SKM-1 (cell line): ENCODE results near the gene ERICH6B.

Experiments
- DNase-seq: peaks from one replicate; lab custom pipeline; 2025; ENCODE audit not compliant: unreplicated experiment; lab: John Stamatoyannopoulos, UW

The ERICH6B gene

GRCh38 chr13:45545686-45546409 lies 69.7 kb downstream of the ERICH6B start:
- DNase-seq: no peak

GRCh38 chr13:45544520-45544919 lies 71.0 kb downstream of the ERICH6B start:
- DNase-seq: no peak

- DNase-seq: no peak
These were observed 72.7 kb downstream of the ERICH6B start for GRCh38 chr13:45542878-45543277.

DNA sequence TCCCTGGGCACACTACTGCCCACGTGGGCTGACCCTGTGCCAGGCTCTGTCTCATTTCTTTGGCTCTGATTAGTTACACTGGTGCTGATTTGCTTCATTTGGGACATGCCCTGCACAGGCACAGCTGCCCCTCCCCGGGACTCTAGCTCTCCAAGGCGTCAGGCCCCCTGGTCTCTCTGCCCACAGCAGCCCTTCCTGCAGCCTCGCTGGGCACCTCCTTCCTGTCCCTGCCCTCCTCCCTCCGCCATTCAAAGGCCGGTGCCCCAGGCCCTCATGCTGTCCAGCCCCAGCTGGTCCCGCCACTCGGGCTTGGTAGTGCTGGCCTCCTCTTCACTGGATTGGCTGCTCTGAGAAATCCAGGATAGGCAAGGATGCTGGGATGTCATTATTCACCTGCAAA lies 73.1 kb downstream of the ERICH6B start:
- no peak for DNase-seq

DNA sequence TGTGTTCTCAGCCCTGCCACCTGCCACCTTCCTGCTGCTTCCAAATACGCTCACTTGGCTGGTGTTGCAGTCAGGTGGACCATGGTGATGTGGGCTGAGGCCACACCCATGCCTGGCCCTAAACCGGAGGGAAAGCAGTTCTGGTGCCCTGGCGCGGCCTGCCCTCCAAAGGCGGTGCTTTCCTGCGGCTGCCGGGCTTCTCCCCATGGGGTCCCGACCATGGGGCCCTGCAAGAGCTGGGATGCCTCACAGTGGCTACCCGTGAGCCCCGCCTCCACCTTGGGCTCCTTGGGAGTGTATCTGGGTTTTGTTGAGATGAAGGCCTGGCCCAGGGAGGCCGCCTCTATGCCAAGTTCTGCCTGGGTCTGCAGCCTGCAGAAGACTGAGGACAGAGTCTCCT lies 73.7 kb downstream of the ERICH6B start:
- no peak for DNase-seq

GRCh38 chr13:45540864-45541263 lies 74.7 kb downstream of the ERICH6B start:
- DNase-seq: no peak

- DNase-seq: no peak
These were observed 75.3 kb downstream of the ERICH6B start for GRCh38 chr13:45540195-45540594.

- no peak for DNase-seq
These were observed 77.2 kb downstream of the ERICH6B start for GRCh38 chr13:45538382-45538781.

GRCh38 chr13:45537516-45537915 lies 78.0 kb downstream of the ERICH6B start:
- no peak for DNase-seq

- no peak for DNase-seq
These were observed 79.3 kb downstream of the ERICH6B start for GRCh38 chr13:45536224-45536623.

GRCh38 chr13:45534604-45535003 lies 80.9 kb downstream of the ERICH6B start:
- no peak for DNase-seq

DNA sequence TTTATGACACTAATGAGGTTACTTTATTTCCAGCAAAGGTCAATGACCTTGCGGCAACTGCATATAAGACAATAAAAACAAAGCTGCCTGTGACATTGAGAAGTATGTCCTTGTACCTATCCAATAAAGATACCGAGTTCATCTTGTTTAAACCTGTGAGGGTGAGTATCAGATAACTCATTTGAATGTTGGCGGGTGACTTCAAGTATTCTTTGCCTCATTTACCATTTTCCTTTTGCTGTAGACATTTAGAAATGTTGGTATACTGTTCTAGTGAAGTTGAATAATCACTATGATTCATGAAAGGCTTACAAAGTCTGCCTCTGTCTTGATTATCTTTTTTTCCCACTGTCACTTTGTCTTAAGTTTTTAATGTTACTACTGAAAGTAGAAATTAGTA lies 85.8 kb downstream of the ERICH6B start:
- DNase-seq: no peak

DNA sequence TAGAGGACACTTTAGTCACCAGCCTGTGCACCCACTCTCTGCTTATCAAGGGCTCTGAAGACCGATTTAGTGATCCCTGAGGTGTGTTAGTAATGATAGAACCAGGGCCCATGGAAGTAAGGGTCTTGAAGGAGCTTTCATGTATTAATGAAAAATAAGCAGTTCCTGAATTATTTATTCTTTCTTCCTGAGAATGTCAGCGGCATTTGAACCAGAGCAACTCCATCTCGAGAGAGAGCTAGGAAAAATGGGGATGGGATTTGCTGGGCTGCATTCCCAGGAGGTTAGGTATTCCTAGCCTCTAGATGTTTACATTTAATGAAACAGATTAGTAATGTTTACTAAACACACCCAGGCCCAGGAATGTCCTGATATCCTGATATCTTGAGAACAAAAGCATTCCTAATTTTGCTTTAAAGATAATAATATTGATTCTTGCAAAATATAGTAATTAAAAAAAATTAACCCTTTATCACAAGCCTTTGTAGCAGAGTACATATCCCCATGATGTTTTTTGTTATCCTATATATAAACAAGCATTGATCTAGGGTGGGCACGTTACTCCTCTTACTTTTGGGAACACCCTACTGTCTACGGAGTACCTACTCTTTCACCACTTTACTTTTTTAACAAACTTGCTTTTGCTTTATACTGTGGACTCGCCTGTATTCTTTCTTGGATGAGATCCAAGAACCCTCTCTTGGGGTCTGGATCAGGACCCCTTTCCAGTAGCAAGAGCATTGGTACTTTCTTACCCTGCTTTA lies 87.7 kb downstream of the ERICH6B start:
- no peak for DNase-seq

- DNase-seq: no peak
These were observed 93.0 kb downstream of the ERICH6B start for GRCh38 chr13:45522571-45522970.

DNA sequence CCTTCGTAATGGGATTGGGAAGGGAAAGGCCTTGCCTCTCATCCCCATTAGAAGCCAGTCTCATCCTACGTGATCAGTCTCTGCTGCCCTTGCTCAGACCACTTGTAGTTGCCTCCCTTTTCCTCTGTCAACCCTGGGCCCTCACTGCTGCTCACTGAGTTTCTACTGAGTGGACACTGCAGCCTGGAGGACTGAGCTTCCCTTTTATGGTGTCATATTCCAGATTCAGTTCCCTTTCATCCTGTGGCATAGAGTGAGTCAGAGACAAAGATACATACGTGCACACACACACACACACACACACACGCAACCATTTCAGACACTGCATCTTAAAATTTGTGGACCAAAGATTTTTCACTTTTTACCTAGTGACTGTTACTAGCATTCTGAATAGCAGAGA lies 94.2 kb downstream of the ERICH6B start:
- DNase-seq: no peak

DNA sequence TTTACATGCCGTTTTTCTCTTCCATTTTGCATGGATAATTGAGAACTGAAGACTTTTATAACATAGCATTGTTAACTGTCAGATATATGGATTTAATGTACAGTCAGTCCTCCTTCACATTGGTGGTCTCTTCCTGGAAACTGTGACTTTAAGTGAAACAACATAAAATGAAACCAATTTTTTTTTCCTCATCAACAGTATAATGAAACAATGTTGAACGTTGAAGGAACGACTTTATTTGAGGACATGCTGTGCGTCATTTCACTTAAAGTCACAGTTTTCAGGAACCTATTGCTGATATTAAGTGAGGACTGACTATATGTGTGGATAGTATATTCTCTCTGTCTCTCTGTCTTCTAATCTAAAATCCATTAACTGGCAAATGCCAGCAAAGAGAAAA lies 96.0 kb downstream of the ERICH6B start:
- DNase-seq: no peak

DNA sequence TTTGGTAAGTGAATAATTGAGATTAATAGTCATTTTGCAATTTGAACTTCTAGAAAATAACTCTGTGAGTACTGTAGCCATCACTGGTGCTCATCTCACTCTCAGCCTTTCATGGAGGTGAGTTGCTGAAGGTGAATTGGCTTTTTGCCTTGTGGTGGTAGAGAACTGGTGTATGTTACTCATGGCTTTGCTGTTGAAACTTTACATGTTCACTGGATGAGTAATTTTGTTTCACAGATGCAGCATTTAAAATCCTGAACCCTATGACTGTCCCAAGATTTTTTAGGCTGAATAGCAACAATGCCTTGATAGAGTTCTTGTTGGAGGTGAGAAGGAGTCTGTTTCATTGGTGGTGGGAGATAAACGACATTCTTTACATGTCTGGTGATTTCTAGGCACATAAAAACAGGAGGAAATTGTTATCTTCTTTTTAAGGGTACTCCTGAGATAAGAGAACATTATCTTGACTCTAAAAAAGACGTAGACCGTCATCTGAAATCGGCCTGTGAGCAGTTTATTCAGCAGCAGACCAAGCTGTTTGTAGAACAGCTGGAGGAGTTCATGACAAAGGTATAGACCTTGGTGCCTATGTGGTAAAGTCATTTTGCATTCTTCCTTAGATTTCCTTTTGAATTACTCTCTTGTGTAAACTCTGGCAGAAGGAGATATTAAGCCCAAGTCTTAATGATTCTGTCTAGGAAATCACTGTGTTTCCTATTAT lies 96.9 kb downstream of the ERICH6B start:
- DNase-seq: no peak

DNA sequence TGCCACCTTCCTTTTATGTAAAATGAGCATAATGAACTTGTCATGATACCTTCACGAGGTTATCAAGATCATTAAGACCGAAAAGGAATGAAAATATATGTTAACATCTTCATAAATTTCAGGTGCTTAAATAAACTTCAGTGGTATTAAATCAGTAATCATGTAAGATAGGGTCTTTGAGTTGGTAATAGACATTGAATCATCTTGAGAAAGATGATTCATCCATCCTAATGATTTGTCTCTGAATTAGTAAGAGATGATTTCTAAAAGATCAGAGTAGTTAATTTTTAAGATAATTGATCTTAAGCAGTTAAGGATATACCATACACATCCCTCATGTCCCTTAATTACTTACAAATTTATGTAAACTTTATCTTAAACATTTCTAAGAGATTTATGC lies 98.8 kb downstream of the ERICH6B start:
- DNase-seq: no peak

DNA sequence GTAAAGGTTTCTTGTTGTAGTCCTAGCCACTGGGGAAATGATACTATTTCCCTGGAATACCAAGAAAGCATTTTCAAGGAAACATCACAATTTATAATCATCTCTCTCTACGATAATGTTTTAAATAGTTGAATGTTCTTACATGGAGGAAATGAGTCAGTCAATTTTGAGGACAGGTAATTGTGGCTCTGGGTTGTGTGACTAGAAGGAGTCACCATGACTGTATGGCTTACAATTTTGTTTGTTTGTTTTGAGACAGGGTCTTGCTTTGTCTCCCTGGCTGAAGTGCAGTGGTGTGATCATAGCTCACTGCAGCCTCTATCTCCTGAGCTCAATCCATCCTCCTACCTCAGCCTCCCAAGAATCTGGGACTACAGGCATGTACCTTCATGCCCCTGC lies 103.4 kb downstream of the ERICH6B start:
- DNase-seq: no peak

DNA sequence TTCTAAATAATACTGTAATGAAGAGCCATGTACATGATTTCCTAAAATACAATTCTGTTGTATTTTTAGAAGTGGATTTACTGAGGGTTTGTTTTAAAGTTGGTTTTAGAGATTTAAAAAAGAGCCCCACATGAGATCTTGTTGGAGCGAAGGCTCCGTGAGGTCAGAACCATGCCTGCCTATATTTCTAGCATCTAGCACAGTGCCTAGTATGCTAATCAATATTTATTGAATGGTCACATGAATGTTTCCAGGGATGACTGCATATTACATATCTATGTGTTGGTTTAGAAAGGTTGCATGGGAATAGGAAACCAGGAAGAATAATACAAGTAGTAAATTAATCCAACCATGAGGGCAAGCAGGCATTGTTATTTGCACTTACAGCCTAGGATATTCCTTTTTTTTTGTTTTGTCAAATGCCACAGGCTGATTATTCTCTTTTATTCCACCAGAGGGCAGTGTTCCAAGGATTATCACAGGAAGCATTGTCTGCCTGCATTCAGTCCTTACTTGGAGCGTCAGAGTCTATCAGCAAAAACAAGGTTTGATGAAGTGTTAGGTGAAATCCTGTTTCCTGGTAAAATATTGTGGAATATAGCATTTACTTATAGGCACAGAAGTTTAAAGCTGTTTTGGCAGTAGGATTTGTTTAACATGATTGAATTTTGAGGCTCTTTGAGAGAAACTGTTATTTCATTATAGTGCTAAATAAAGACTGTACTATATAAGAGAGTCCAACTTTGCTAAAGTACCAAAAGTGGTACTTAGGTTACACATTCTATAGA lies 104.0 kb downstream of the ERICH6B start:
- peak; percentile 43 for DNase-seq

- DNase-seq: no peak
These were observed 104.9 kb downstream of the ERICH6B start for GRCh38 chr13:45510672-45511071.
